ENCODE data around the gene HIRIP3. TPM values are rescaled to one million over a fixed set of nuclear protein-coding genes. Genes with fewer than 3 reads are reported as not detected.

HIRIP3 gene
- total RNA-seq, 1 donor from 2014 or later: 20.9 TPM

- Mint-ChIP-seq H3K9me3 (no peaks in the 10 kb centered on the region), H3K27ac (no peak overlapping the region), H3K27me3 (peaks cover 34% of the 10 kb centered on the region), H3K4me3 (peak overlapping the region; percentile 92), H3K36me3 (no peaks in the 10 kb centered on the region), H3K4me1 (ENCODE audit: unreplicated experiment) (peaks cover 4% of the 10 kb centered on the region)
- no peak for TF ChIP-seq CTCF (conservative IDR thresholded peaks at IDR 0.05)
- DNase-seq (ENCODE audit: extremely low spot score, unreplicated experiment): no peak
Measured at GRCh38 chr16:30011714-30012504, 16.5 kb upstream of the HIRIP3 start.

GRCh38 chr16:30010844-30011713 lies 15.7 kb upstream of the HIRIP3 start, which contains the start of gene DOC2A:
Gene DOC2A (minus strand): TSS chr16:30011027. CDS start chr16:30010222, 805 bp downstream.
- DNase-seq (ENCODE audit: extremely low spot score, unreplicated experiment): no peak
- no peak for TF ChIP-seq CTCF (conservative IDR thresholded peaks at IDR 0.05)
- no peaks in the 10 kb centered on the region for H3K9me3 Mint-ChIP-seq
- peaks cover 29% of the 10 kb centered on the region for H3K27me3 Mint-ChIP-seq
- peak within 1 kb of the TSS; percentile 92 for H3K4me3 Mint-ChIP-seq
- peaks cover 4% of the 10 kb centered on the region for H3K4me1 Mint-ChIP-seq (ENCODE audit: unreplicated experiment)
- no peaks in the 10 kb centered on the region for H3K36me3 Mint-ChIP-seq
- no peak within 1 kb of the TSS for H3K27ac Mint-ChIP-seq

GRCh38 chr16:30009990-30010843 lies 14.8 kb upstream of the HIRIP3 start:
- Mint-ChIP-seq H3K27me3 (peaks cover 29% of the 10 kb centered on the region), H3K4me3 (peak overlapping the region; percentile 77), H3K36me3 (no peaks in the 10 kb centered on the region), H3K4me1 (ENCODE audit: unreplicated experiment) (peaks cover 4% of the 10 kb centered on the region), H3K9me3 (no peaks in the 10 kb centered on the region), H3K27ac (no peak overlapping the region)
- no peak for TF ChIP-seq CTCF (conservative IDR thresholded peaks at IDR 0.05)
- no peak for DNase-seq (ENCODE audit: extremely low spot score, unreplicated experiment)

GRCh38 chr16:30009085-30009862 lies 13.9 kb upstream of the HIRIP3 start:
- H3K27me3 Mint-ChIP-seq: peaks cover 29% of the 10 kb centered on the region

More at GRCh38 chr16:30009085-30009862, 13.9 kb upstream of the HIRIP3 start:
- no peaks in the 10 kb centered on the region for H3K9me3 Mint-ChIP-seq
- no peak for TF ChIP-seq CTCF (conservative IDR thresholded peaks at IDR 0.05)
- peak overlapping the region; percentile 76 for H3K4me3 Mint-ChIP-seq
- no peak for DNase-seq (ENCODE audit: extremely low spot score, unreplicated experiment)
- peaks cover 4% of the 10 kb centered on the region for H3K4me1 Mint-ChIP-seq (ENCODE audit: unreplicated experiment)
- no peaks in the 10 kb centered on the region for H3K36me3 Mint-ChIP-seq
- H3K27ac Mint-ChIP-seq: no peak overlapping the region
